Neural crest cell (in vitro differentiated cells): ENCODE data around the gene PMEPA1. TPM values are rescaled to one million over a fixed set of nuclear protein-coding genes. Genes with fewer than 3 reads are reported as not detected.

Experiments
- DNase-seq: peaks from one replicate; pipeline ENCODE4 v3.0.0; 2021; ENCODE audit warnings: low read depth, mixed read lengths, low spot score
- H3K27ac Mint-ChIP-seq: one replicate; pipeline ENCODE4 v1.8.0; 2021; ENCODE audit warnings: mild to moderate bottlenecking, mixed read lengths; ENCODE audit not compliant: unreplicated experiment
- H3K27me3 Mint-ChIP-seq: 2 replicates; pipeline ENCODE4 v1.8.0; 2021; ENCODE audit warnings: low read depth, mild to moderate bottlenecking, mixed read lengths
- H3K36me3 Mint-ChIP-seq: 2 replicates; pipeline ENCODE4 v1.8.0; 2021; ENCODE audit warnings: low read depth, mild to moderate bottlenecking, mixed read lengths
- H3K4me1 Mint-ChIP-seq: 2 replicates; pipeline ENCODE4 v1.8.0; 2021; ENCODE audit warnings: mixed read lengths
- H3K4me3 Mint-ChIP-seq: one replicate; pipeline ENCODE4 v1.8.0; 2021; ENCODE audit warnings: mild to moderate bottlenecking, mixed read lengths
- H3K9me3 Mint-ChIP-seq: 2 replicates; pipeline ENCODE4 v1.8.0; 2021; ENCODE audit warnings: mixed read lengths
- CTCF ChIP-seq: fragments of 200-600 bp; sonication (generic); conservative IDR thresholded peaks from 2 replicates; pipeline ENCODE4 v1.5.0; 2021; ENCODE audit warnings: antibody characterized with exemption, mild to moderate bottlenecking
- total RNA-seq: library from RNA; stranded (reverse); gene quantifications from 2 replicates; pipeline ENCODE4 v1.2.1, GENCODE V29; 2021

The PMEPA1 gene
- total RNA-seq, 1 donor from 2014 or later, result 3.2 TPM

DNA sequence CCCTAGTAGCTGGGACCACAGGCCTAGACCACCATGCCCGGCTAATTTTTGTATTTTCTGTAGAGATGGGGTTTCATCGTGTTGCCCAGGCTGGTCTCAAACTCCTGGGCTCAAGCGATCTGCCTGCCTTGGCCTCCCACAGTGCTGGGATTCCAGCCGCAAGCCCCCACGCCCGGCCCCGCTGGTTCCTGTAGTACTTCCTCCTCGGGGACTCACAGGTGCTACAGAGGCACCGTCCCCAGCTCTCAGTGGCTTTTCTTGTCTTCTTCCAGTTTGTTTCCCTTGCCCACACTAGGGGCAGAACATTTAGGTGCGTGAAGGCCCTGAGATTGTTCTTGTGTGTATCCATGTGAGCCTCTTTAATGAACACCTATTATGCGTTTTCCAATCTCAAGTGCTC, 88.8 kb downstream of the PMEPA1 start:
- no peaks in the 10 kb centered on the region for H3K4me1 Mint-ChIP-seq
- DNase-seq, result no peak
- no peak overlapping the region for H3K4me3 Mint-ChIP-seq
- H3K9me3 Mint-ChIP-seq, result peaks cover 6% of the 10 kb centered on the region
- TF ChIP-seq CTCF, result no peak
- no peaks in the 10 kb centered on the region for H3K36me3 Mint-ChIP-seq
- no peak overlapping the region for H3K27ac Mint-ChIP-seq
- H3K27me3 Mint-ChIP-seq, result peaks cover 18% of the 10 kb centered on the region

- H3K9me3 Mint-ChIP-seq, result peaks cover 3% of the 10 kb centered on the region
- peaks cover 18% of the 10 kb centered on the region for H3K27me3 Mint-ChIP-seq
- H3K4me3 Mint-ChIP-seq, result no peak within 1 kb of the TSS
Measured at GRCh38 chr20:57620274-57620990, 89.4 kb downstream of the PMEPA1 start, which contains the start of gene ZBP1. Gene ZBP1, minus strand, starts transcription at chr20:57620426. Its CDS starts 131 bp downstream, at chr20:57620295.

GRCh38 chr20:57619051-57619831, 90.6 kb downstream of the PMEPA1 start:
- no peak overlapping the region for H3K27ac Mint-ChIP-seq
- H3K4me1 Mint-ChIP-seq, result no peaks in the 10 kb centered on the region
- TF ChIP-seq CTCF, result no peak
- peaks cover 18% of the 10 kb centered on the region for H3K27me3 Mint-ChIP-seq
- no peaks in the 10 kb centered on the region for H3K36me3 Mint-ChIP-seq
- DNase-seq, result no peak
- no peaks in the 10 kb centered on the region for H3K9me3 Mint-ChIP-seq
- no peak overlapping the region for H3K4me3 Mint-ChIP-seq

More at GRCh38 chr20:57620274-57620990, 89.4 kb downstream of the PMEPA1 start, which contains the start of gene ZBP1:
- Mint-ChIP-seq H3K36me3 (no peaks in the 10 kb centered on the region), H3K4me1 (no peaks in the 10 kb centered on the region), H3K27ac (no peak within 1 kb of the TSS)
- DNase-seq, result no peak
- no peak for TF ChIP-seq CTCF

- Mint-ChIP-seq H3K27me3 (peaks cover 18% of the 10 kb centered on the region), H3K36me3 (no peaks in the 10 kb centered on the region), H3K9me3 (no peaks in the 10 kb centered on the region), H3K4me1 (no peaks in the 10 kb centered on the region), H3K27ac (no peak overlapping the region), H3K4me3 (no peak overlapping the region)
- no peak for DNase-seq
- TF ChIP-seq CTCF, result no peak
Measured at GRCh38 chr20:57618764-57619050, 91.1 kb downstream of the PMEPA1 start.

GRCh38 chr20:57618091-57618763, 91.6 kb downstream of the PMEPA1 start:
- Mint-ChIP-seq H3K27ac (no peak overlapping the region), H3K9me3 (no peaks in the 10 kb centered on the region), H3K27me3 (peaks cover 18% of the 10 kb centered on the region), H3K36me3 (no peaks in the 10 kb centered on the region), H3K4me3 (no peak overlapping the region), H3K4me1 (no peaks in the 10 kb centered on the region)
- DNase-seq, result no peak
- TF ChIP-seq CTCF, result no peak
